ENCODE results near the gene LRP1. TPM values are rescaled to one million over a fixed set of nuclear protein-coding genes. Genes with fewer than 3 reads are reported as not detected.
A peak's percentile ranks its signal among the peaks of the same experiment; 100 is the strongest.

The LRP1 gene
- total RNA-seq, 1 experiment from 2014 or later: 12.4 TPM

DNA sequence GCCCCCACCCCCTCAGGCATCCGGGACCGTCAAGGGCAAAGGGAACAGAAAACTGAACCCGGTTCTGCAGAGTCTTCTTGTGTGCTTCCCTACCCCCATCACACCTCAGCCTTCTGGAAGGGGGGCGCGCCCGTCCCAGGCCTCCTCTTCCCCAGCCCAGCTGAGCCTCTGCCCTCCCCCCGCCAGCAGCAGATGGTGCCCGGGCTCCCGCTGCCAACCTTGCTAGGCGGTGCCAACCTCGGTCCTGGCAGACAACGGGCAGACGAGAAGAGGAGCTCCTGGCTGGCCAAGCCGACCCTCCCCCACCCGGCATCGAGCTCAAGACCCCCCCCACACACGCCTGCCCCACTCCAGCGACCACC lies 114.0 kb downstream of the LRP1 start:
- intact Hi-C loops (cut with micrococcal nuclease; ENCODE audit: unreplicated experiment): no loop called here
- H3K27ac Mint-ChIP-seq (ENCODE audit: unreplicated experiment): peak overlapping the region; percentile 43
- peaks cover 30% of the 10 kb centered on the region for H3K4me1 Mint-ChIP-seq (ENCODE audit: low read depth, unreplicated experiment)
- H3K36me3 Mint-ChIP-seq (ENCODE audit: insufficient read depth, unreplicated experiment): peaks cover 69% of the 10 kb centered on the region
- H3K27me3 Mint-ChIP-seq (ENCODE audit: unreplicated experiment): peaks cover 51% of the 10 kb centered on the region
- DNase-seq: no peak
- BruUV-seq (replicated peaks): no TSS peak
- CTCF ChIA-PET: interaction anchor here (0.6 to 2.0 kb wide), 10 partner anchors 10 to 565 kb away, joined by 3 to 13 read pairs (median 4); partner anchors contain the start of gene SHMT2
- H3K4me3 Mint-ChIP-seq (ENCODE audit: low read depth, unreplicated experiment): peak overlapping the region; percentile 47
- TF ChIP-seq, protein P1, sequence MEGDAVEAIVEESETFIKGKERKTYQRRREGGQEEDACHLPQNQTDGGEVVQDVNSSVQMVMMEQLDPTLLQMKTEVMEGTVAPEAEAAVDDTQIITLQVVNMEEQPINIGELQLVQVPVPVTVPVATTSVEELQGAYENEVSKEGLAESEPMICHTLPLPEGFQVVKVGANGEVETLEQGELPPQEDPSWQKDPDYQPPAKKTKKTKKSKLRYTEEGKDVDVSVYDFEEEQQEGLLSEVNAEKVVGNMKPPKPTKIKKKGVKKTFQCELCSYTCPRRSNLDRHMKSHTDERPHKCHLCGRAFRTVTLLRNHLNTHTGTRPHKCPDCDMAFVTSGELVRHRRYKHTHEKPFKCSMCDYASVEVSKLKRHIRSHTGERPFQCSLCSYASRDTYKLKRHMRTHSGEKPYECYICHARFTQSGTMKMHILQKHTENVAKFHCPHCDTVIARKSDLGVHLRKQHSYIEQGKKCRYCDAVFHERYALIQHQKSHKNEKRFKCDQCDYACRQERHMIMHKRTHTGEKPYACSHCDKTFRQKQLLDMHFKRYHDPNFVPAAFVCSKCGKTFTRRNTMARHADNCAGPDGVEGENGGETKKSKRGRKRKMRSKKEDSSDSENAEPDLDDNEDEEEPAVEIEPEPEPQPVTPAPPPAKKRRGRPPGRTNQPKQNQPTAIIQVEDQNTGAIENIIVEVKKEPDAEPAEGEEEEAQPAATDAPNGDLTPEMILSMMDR (IDR thresholded peaks at IDR 0.05; ENCODE audit: unreplicated experiment): no peak
- H3K9me3 Mint-ChIP-seq (ENCODE audit: low read depth, unreplicated experiment): no peaks in the 10 kb centered on the region

DNA sequence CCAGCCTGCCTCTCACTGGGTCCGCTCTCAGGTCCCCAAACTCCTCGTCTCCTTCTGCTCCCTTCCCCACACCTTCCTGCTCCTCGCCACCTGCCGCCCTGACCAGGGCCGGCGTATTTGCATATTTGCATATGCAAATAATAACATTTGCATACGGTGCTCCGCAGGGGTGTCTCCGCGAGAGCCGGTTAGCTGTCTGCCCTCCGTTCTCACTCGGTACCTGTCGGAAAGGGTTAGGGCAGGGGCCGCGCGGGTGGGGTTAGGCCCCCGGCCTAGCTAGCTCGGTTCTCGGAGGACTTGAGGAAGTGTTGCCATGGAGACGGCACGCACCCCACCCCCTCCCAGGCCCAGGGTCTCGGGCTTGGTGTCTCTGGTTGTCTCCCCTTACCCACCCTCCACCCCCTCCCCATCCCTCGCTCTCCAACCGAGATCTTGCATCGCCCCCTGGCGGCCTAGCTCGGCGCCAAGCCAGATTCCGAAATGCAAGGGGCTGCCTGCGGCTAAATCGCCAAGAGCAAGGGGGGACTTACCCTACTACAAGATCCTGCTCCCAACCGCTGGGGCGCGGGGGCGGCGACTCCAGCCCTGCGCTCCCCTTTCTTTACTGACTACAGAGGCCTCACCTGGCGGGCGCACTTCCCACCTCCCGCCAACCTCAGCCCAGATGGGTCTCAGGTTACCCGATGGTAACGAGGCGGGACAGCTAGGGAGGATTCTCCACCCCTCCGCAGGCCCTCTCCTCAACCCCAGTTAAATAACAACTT lies 114.6 kb downstream of the LRP1 start:
- Mint-ChIP-seq H3K36me3 (ENCODE audit: insufficient read depth, unreplicated experiment) (peaks cover 63% of the 10 kb centered on the region), H3K4me3 (ENCODE audit: low read depth, unreplicated experiment) (peak overlapping the region; percentile 47), H3K27me3 (ENCODE audit: unreplicated experiment) (peaks cover 47% of the 10 kb centered on the region), H3K4me1 (ENCODE audit: low read depth, unreplicated experiment) (peaks cover 30% of the 10 kb centered on the region), H3K27ac (ENCODE audit: unreplicated experiment) (peak overlapping the region; percentile 43), H3K9me3 (ENCODE audit: low read depth, unreplicated experiment) (no peaks in the 10 kb centered on the region)
- CTCF ChIA-PET: interaction anchor here (0.6 to 2.0 kb wide), 18 partner anchors 9 to 856 kb away, joined by 3 to 13 read pairs (median 5); partner anchors contain the start of gene SHMT2
- no TSS peak for BruUV-seq (replicated peaks)
- TF ChIP-seq, protein P1 (IDR thresholded peaks at IDR 0.05; ENCODE audit: unreplicated experiment): peak; percentile 58
- intact Hi-C loops (cut with micrococcal nuclease; ENCODE audit: unreplicated experiment): no loop called here
- DNase-seq: peak; percentile 74

DNA sequence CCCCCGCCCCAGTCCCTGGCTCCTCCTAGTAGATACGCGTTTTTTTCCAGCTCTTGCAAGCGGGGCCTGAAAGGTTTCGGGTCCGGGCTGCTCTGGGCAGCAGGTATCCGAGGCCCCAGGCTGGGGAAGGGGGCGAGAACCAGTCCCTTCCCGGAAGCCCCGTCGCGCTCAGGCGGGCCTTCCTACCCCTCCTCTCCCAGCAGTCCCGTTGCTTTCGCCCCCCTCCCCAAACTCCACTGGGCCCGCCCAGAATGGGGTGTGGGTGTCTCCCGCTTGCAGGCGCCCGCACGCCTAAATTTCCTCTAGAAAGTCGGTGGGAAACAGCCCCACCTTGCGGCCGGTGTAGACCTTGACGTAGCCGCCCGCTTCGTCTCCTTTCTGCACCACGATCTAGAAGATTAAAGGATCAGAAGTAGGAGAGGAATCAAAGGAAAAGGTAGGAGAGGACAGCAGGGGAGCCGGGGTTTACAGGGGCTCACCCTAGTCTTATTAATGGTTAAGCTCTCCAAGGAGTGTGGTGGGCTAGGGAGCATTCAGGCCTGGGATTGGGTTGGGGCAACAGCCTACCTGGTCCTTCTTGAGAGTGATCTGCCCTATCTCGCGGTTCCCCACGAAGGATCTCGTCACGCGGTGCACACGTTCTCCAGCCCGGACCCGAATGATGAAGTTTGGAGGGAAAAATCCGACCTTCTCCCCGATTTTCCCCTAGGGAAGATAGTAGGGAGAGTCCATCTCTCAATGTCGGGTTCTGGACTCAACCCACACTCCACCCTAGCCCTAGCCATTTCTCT lies 115.4 kb downstream of the LRP1 start:
- no peak overlapping the region for H3K27ac Mint-ChIP-seq (ENCODE audit: unreplicated experiment)
- intact Hi-C loops (cut with micrococcal nuclease; ENCODE audit: unreplicated experiment): no loop called here
- no TSS peak for BruUV-seq (replicated peaks)
- peaks cover 38% of the 10 kb centered on the region for H3K27me3 Mint-ChIP-seq (ENCODE audit: unreplicated experiment)
- peaks cover 25% of the 10 kb centered on the region for H3K4me1 Mint-ChIP-seq (ENCODE audit: low read depth, unreplicated experiment)
- peak; percentile 84 for DNase-seq
- no peaks in the 10 kb centered on the region for H3K9me3 Mint-ChIP-seq (ENCODE audit: low read depth, unreplicated experiment)
- CTCF ChIA-PET: interaction anchor here (0.6 to 2.0 kb wide), 15 partner anchors 9 to 855 kb away, joined by 3 to 13 read pairs (median 5); partner anchors contain the start of gene SHMT2
- peaks cover 57% of the 10 kb centered on the region for H3K36me3 Mint-ChIP-seq (ENCODE audit: insufficient read depth, unreplicated experiment)
- H3K4me3 Mint-ChIP-seq (ENCODE audit: low read depth, unreplicated experiment): peak overlapping the region; percentile 47
- TF ChIP-seq, protein P1 (IDR thresholded peaks at IDR 0.05; ENCODE audit: unreplicated experiment): peak; percentile 57

DNA sequence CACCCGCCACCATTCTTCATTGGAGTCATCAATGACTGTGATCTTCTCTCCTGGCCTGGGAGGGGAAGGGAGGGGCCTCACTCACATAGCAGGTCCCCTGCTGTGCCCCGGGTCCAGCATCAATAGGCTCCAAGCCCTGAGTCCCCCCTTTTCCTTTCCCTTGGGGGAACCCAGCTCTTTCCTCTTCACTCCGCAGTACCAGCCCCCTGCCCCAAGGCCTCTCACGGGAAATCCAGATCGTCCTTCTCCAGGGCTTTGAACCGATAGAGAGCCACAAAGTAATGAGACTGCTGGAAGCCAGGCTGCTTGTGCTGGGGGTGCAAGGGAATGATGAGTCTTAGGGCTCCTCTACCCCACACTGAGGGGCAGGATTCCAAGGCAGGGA lies 116.0 kb downstream of the LRP1 start:
- Mint-ChIP-seq H3K36me3 (ENCODE audit: insufficient read depth, unreplicated experiment) (peaks cover 51% of the 10 kb centered on the region), H3K9me3 (ENCODE audit: low read depth, unreplicated experiment) (no peaks in the 10 kb centered on the region), H3K27ac (ENCODE audit: unreplicated experiment) (no peak overlapping the region), H3K27me3 (ENCODE audit: unreplicated experiment) (peaks cover 32% of the 10 kb centered on the region), H3K4me3 (ENCODE audit: low read depth, unreplicated experiment) (peak overlapping the region; percentile 47), H3K4me1 (ENCODE audit: low read depth, unreplicated experiment) (peaks cover 19% of the 10 kb centered on the region)
- no peak for DNase-seq
- intact Hi-C loops (cut with micrococcal nuclease; ENCODE audit: unreplicated experiment): no loop called here
- no TSS peak for BruUV-seq (replicated peaks)
- CTCF ChIA-PET: interaction anchor here (1.0 to 2.0 kb wide), 2 partner anchors 30 to 214 kb away, joined by 4 to 12 read pairs; no protein-coding TSS in a partner anchor
- TF ChIP-seq, protein P1 (IDR thresholded peaks at IDR 0.05; ENCODE audit: unreplicated experiment): no peak

All from Calu3 (cell line).